RKO (cell line): Measurements from ENCODE around the gene TPD52L2.

ENCODE experiments used
- DNase-seq: peaks from one replicate; pipeline ENCODE4 v3.0.0-alpha.2; 2016; ENCODE audit warnings: low spot score

The TPD52L2 gene

GRCh38 chr20:63932606-63933160 lies 67.6 kb downstream of the TPD52L2 start:
- no peak for DNase-seq

GRCh38 chr20:63933646-63934045 lies 68.6 kb downstream of the TPD52L2 start:
- no peak for DNase-seq

GRCh38 chr20:63934271-63935068 lies 69.4 kb downstream of the TPD52L2 start:
- no peak for DNase-seq

- no peak for DNase-seq
These were observed 70.4 kb downstream of the TPD52L2 start for GRCh38 chr20:63935447-63935846.

- no peak for DNase-seq
These were observed 72.5 kb downstream of the TPD52L2 start for GRCh38 chr20:63937596-63937995.

GRCh38 chr20:63939061-63939935 lies 74.2 kb downstream of the TPD52L2 start:
- no peak for DNase-seq

- no peak for DNase-seq
These were observed 75.0 kb downstream of the TPD52L2 start for GRCh38 chr20:63940071-63940471.

GRCh38 chr20:63940472-63941266 lies 75.6 kb downstream of the TPD52L2 start:
- no peak for DNase-seq
